BLaER1 treated with 17β-estradiol and CSF1 and Interleukin-3, amounts not matched to agents 10 nM and 100 nM (cell line): ENCODE measurements around the gene USP50.
A peak's percentile ranks its signal among the peaks of the same experiment; 100 is the strongest.

Source experiments
- H3K27ac ChIP-seq, 11 experiments: shearing (Covaris generic); formaldehyde crosslinking; 2 replicates each; pipeline ENCODE4 v1.8.1; 2022
- H3K27me3 ChIP-seq, 11 experiments: shearing (Covaris generic); formaldehyde crosslinking; 2 replicates each; pipeline ENCODE4 v1.8.1; 2022
- H3K36me3 ChIP-seq, 11 experiments: shearing (Covaris generic); formaldehyde crosslinking; 2 replicates each; pipeline ENCODE4 v1.8.1; 2022
- H3K4me1 ChIP-seq, 10 experiments: shearing (Covaris generic); formaldehyde crosslinking; 2 replicates each; pipeline ENCODE4 v1.8.1; 2022
- H3K4me2 ChIP-seq, 11 experiments: shearing (Covaris generic); formaldehyde crosslinking; 2 replicates each; pipeline ENCODE4 v1.8.1; 2022
- H3K4me3 ChIP-seq, 10 experiments: shearing (Covaris generic); formaldehyde crosslinking; 2 replicates each; pipeline ENCODE4 v1.8.1; 2022
- H3K9ac ChIP-seq, 11 experiments: shearing (Covaris generic); formaldehyde crosslinking; 2 replicates each; pipeline ENCODE4 v1.8.1; 2022
- H3K9me3 ChIP-seq, 11 experiments: shearing (Covaris generic); formaldehyde crosslinking; replicated peaks in 1 of 11; 2 replicates each; pipeline ENCODE4 v1.8.1; 2022
- H4K20me1 ChIP-seq, 11 experiments: shearing (Covaris generic); formaldehyde crosslinking; 2 replicates each; pipeline ENCODE4 v1.8.1; 2022
- Cebpa-rat ChIP-seq, 11 experiments: shearing (Covaris generic); IDR thresholded peaks; 2 replicates each; pipeline ENCODE4 v1.8.1; 2022

USP50 gene

DNA sequence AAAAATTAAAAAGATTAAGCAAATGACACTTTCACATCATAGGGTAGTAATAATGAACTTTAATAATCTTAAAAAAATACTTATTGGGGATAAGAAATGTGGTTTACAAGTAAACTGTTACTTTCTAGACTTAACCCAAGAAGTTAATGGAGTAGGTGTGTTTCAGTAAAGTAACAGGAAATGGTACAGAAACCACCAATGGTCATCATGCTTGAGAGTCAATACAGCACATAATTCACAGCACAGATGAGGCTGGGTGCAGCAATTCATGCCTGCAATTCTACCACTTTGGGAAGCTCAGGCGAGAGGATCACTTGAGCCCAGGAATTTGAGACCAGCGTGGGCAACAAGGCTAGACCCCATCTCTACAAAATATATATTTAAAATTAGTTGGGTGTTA lies 11.5 kb upstream of the USP50 start:
- Histone ChIP-seq H3K27me3 (no peaks in the 10 kb centered on the region), H3K4me2 (no peak overlapping the region), H3K36me3 (peaks cover 41 to 78% (median 56%) of the 10 kb centered on the region in 11 experiments), H3K4me3 (no peak overlapping the region), H3K4me1 (peaks cover 0 to 7% (median 6%) of the 10 kb centered on the region in 10 experiments; a peak in 10 of 20 replicates), H3K9ac (no peak overlapping the region), H4K20me1 (peaks cover 0 to 9% (median 0%) of the 10 kb centered on the region in 11 experiments; a peak in 3 of 22 replicates), H3K27ac (no peak overlapping the region), H3K9me3 (no peaks in the 10 kb centered on the region)
- TF ChIP-seq Cebpa-rat (IDR thresholded peaks at IDR 0.05): no peak

DNA sequence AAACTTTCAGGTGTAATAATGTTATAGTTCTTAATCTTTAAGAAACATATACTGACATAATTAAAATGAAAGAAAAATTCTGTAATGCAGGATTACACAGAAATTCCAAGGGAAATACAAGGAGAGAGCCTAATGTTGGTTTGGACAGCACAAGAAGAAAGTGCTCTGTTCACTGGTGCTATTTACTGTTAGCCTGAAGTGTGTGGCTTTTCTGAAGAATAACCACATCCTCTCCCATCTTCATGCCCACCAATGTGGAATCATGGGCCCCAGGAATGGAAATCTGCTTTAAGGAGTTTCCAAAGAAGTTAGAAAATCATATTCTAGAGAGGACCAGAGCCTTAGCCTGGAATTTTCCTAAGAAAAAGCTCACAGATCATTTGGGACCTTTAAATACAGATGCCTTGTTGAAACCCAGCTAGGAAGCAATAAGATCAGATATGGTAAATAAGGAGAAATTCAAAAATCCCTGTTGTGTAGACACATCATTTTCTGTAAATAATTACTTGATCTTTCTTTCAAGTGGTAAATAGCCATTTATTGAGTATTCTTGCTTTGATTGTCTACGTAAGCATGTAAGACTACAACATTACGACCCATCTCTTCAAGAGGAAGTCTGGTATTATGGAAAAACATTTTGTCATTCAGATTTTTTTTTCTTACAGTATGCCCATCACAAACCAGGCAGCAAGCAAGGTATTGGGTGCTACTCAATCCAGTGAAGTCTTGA lies 10.3 kb upstream of the USP50 start:
- peaks cover 0 to under 1% (median 0%) of the 10 kb centered on the region in 11 experiments; a peak in 1 of 22 replicates for H4K20me1 ChIP-seq
- peaks cover 29 to 66% (median 44%) of the 10 kb centered on the region in 11 experiments for H3K36me3 ChIP-seq
- no peak overlapping the region for H3K27ac ChIP-seq
- H3K27me3 ChIP-seq: no peaks in the 10 kb centered on the region
- no peak overlapping the region for H3K4me3 ChIP-seq
- no peak for TF ChIP-seq Cebpa-rat (IDR thresholded peaks at IDR 0.05)
- H3K9me3 ChIP-seq: no peaks in the 10 kb centered on the region
- no peak overlapping the region for H3K9ac ChIP-seq
- peaks cover 0 to 7% (median 6%) of the 10 kb centered on the region in 10 experiments; a peak in 10 of 20 replicates for H3K4me1 ChIP-seq
- peak overlapping the region in 4 of 11 experiments; percentile 1 to 23 (median 10); a peak in 3 of 22 replicates for H3K4me2 ChIP-seq

DNA sequence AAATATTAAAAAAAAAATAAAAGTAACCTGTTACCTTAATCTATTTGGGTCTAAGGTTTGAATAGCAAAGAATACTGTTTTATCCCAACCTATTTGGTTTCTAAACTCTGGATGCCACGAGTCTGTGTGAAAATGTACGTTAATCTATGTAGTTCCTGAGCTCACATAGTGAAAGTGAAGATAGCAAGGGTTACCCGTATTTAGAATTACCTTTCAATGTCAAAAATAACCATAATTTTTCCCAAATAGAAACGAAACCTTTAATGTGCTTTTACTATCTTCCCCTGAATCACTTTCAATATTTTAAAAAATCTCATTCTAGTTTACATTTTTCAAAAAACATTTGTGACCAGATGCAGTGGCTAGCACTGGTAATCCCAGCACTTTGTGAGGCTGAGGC lies 5.8 kb upstream of the USP50 start:
- H4K20me1 ChIP-seq: no peaks in the 10 kb centered on the region
- no peak overlapping the region for H3K4me3 ChIP-seq
- no peaks in the 10 kb centered on the region for H3K27me3 ChIP-seq
- H3K27ac ChIP-seq: no peak overlapping the region
- no peak overlapping the region for H3K4me2 ChIP-seq
- no peaks in the 10 kb centered on the region for H3K9me3 ChIP-seq
- peaks cover 3 to 9% (median 7%) of the 10 kb centered on the region in 10 experiments; a peak in 18 of 20 replicates for H3K4me1 ChIP-seq
- no peak overlapping the region for H3K9ac ChIP-seq
- peaks cover 0 to 20% (median 4%) of the 10 kb centered on the region in 11 experiments; a peak in 12 of 22 replicates for H3K36me3 ChIP-seq
- TF ChIP-seq Cebpa-rat (IDR thresholded peaks at IDR 0.05): no peak

DNA sequence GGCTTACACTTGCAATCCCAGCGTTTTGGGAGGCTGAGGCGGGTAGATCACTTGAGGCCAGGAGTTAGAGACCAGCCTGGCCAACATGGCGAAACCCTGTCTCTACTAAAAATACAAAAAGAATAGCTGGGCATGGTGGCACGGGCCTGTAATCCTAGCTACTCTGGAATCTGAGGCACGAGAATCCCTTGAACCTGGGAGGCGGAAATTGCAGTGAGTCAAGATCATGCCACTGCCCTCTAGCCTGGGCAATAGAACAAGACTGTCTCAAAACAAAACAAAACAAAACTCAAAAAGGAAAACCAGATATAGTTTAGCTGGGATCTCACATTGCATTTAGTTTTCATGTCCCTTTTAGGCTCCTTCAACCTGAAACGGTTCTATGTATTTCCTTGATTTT lies 2.9 kb upstream of the USP50 start:
- no peaks in the 10 kb centered on the region for H3K36me3 ChIP-seq
- no peak overlapping the region for H3K4me2 ChIP-seq
- no peaks in the 10 kb centered on the region for H3K27me3 ChIP-seq
- no peak overlapping the region for H3K9ac ChIP-seq
- peaks cover 0 to 11% (median 7%) of the 10 kb centered on the region in 10 experiments; a peak in 14 of 20 replicates for H3K4me1 ChIP-seq
- H3K4me3 ChIP-seq: no peak overlapping the region
- no peaks in the 10 kb centered on the region for H3K9me3 ChIP-seq
- H4K20me1 ChIP-seq: no peaks in the 10 kb centered on the region
- no peak for TF ChIP-seq Cebpa-rat (IDR thresholded peaks at IDR 0.05)
- no peak overlapping the region for H3K27ac ChIP-seq

DNA sequence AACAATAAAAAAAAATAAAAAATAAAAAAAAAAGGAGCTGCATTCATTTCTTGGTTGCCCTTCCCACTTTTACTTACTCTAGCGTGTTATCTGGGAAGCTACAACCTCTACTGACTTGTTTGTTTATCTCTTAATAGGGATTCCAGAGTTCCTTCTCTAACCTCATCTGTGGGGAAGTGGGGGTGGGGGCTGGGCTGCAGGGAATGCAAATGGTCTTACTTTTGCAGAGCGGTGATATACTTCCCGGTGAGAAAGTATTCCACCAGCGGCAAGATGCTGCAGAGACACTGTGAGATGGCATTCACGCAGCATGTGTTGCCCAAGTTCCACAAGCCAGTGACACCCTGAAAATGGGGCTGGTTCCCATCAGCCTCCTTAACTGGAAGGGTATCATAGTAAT lies 2.1 kb downstream of the USP50 start:
- no peak for TF ChIP-seq Cebpa-rat (IDR thresholded peaks at IDR 0.05)
- no peak overlapping the region for H3K27ac ChIP-seq
- H3K4me2 ChIP-seq: peak overlapping the region in 1 of 11 experiments; percentile 37; a peak in 1 of 22 replicates
- no peaks in the 10 kb centered on the region for H4K20me1 ChIP-seq
- no peak overlapping the region for H3K4me3 ChIP-seq
- peaks cover 0 to 20% (median 8%) of the 10 kb centered on the region in 10 experiments; a peak in 14 of 20 replicates for H3K4me1 ChIP-seq
- no peaks in the 10 kb centered on the region for H3K9me3 ChIP-seq
- no peaks in the 10 kb centered on the region for H3K27me3 ChIP-seq
- no peak overlapping the region for H3K9ac ChIP-seq
- no peaks in the 10 kb centered on the region for H3K36me3 ChIP-seq

DNA sequence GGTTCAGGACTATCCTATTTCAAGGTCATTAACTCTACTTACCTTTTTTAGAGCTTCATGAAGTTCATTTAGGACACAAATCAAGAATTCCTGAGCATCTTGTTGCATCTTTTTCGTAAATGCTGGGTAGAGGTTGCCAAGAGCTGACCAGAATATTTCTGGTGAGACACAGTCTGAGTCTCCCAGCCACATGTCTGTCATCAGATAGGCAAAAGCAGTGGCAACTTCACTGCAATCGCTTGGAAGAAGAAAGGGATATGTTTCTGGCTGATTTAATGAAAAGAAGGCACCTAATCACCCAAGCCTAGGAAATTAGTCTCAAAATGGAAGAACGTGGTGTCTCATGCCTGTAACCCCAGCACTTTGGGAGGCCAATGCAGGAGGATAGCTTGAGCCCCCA lies 2.9 kb downstream of the USP50 start:
- H3K4me2 ChIP-seq: no peak overlapping the region

DNA sequence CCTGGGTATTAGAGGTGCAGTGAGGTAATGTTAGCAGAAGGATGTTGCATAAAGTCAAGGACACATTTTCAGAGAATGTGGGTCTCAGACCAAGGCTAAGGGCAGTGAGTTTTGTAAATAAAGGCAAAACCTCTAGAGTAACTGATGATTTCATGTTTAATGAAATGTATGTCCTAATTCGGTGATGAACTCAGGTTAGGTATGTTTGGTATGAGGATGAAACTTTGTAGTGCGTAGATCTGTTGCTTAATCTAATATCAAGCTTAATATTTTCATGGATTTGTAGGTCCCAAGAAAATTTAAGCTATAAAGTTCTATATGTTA lies 3.6 kb downstream of the USP50 start:
- H3K9me3 ChIP-seq: no peaks in the 10 kb centered on the region
- H3K27me3 ChIP-seq: no peaks in the 10 kb centered on the region
- H3K4me1 ChIP-seq: peaks cover 0 to 20% (median 8%) of the 10 kb centered on the region in 10 experiments; a peak in 14 of 20 replicates
- no peak overlapping the region for H3K27ac ChIP-seq
- H4K20me1 ChIP-seq: no peaks in the 10 kb centered on the region
- H3K4me2 ChIP-seq: no peak overlapping the region
- no peak for TF ChIP-seq Cebpa-rat (IDR thresholded peaks at IDR 0.05)
- no peaks in the 10 kb centered on the region for H3K36me3 ChIP-seq
- no peak overlapping the region for H3K9ac ChIP-seq
- H3K4me3 ChIP-seq: no peak overlapping the region

More for the DNA sequence above, 2.9 kb downstream of the USP50 start:
- no peak for TF ChIP-seq Cebpa-rat (IDR thresholded peaks at IDR 0.05)
- H3K9ac ChIP-seq: no peak overlapping the region
- H3K27me3 ChIP-seq: no peaks in the 10 kb centered on the region
- no peaks in the 10 kb centered on the region for H3K9me3 ChIP-seq
- H3K4me1 ChIP-seq: peaks cover 0 to 20% (median 8%) of the 10 kb centered on the region in 10 experiments; a peak in 14 of 20 replicates
- no peaks in the 10 kb centered on the region for H4K20me1 ChIP-seq
- no peak overlapping the region for H3K4me3 ChIP-seq
- no peaks in the 10 kb centered on the region for H3K36me3 ChIP-seq
- H3K27ac ChIP-seq: no peak overlapping the region

DNA sequence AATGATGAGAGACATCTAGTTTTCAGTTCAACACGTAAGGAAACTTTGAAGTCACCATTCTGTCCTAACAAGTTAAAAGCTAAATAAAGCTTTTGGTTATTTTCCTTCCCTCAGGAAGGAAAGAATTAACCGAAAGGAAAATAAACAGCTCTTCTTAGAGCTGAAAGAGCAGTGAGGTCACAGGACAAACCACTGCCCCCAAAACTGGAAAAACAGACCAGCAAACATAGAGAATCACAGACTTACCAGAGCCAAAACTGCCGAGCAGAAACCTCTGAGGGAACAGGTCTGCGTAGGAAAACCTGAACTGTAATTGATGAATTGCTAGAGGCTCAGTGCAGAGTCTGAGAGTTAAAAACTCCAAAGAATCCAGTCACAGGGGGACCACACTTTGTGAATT lies 14.7 kb downstream of the USP50 start:
- Histone ChIP-seq H3K4me3 (no peak overlapping the region), H3K27me3 (no peaks in the 10 kb centered on the region), H3K9me3 (0 out of 22 replicates have a peak, but pooled peaks cover 0 to 7% (median 0%) of the 10 kb centered on the region in 11 experiments), H3K27ac (no peak overlapping the region), H3K4me1 (peaks cover 0 to 29% (median 11%) of the 10 kb centered on the region in 10 experiments; a peak in 13 of 20 replicates), H3K9ac (0 out of 22 replicates have a peak overlapping the region, but pooled peaks of 1 of the 11 experiments have one; percentile 29), H4K20me1 (no peaks in the 10 kb centered on the region), H3K36me3 (no peaks in the 10 kb centered on the region), H3K4me2 (peak overlapping the region in 8 of 11 experiments; percentile 20 to 64 (median 50); a peak in 16 of 22 replicates)
- no peak for TF ChIP-seq Cebpa-rat (IDR thresholded peaks at IDR 0.05)

DNA sequence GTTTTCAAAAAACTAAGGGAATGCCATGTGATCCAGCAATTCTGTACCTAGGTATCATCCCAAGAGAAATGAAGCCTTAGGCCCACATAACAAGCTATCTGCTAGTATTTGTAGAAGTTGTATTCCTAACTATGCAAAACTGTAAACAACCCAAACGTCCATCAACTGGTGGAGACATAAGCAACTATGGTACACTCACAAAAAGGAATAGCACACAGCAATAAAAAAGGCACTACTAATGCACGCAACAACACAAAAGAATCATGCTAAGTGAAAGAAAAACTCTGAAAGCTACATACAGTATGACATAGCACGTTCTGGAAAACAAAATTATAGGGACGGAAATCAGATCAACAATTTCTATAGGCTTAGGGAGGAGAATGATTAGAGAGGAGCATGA lies 15.3 kb downstream of the USP50 start:
- no peak overlapping the region for H3K27ac ChIP-seq
- 0 out of 22 replicates have a peak, but pooled peaks cover 0 to 7% (median 0%) of the 10 kb centered on the region in 11 experiments for H3K9me3 ChIP-seq
- peaks cover 0 to 29% (median 11%) of the 10 kb centered on the region in 10 experiments; a peak in 13 of 20 replicates for H3K4me1 ChIP-seq
- H3K4me2 ChIP-seq: peak overlapping the region in 7 of 11 experiments; percentile 39 to 64 (median 55); a peak in 11 of 22 replicates
- no peak overlapping the region for H3K4me3 ChIP-seq
- H3K27me3 ChIP-seq: no peaks in the 10 kb centered on the region
- no peaks in the 10 kb centered on the region for H3K36me3 ChIP-seq
- no peak for TF ChIP-seq Cebpa-rat (IDR thresholded peaks at IDR 0.05)
- H4K20me1 ChIP-seq: no peaks in the 10 kb centered on the region
- H3K9ac ChIP-seq: no peak overlapping the region
